ENCODE results near the gene RXRG. TPM values are rescaled to one million over a fixed set of nuclear protein-coding genes. Genes with fewer than 3 reads are reported as not detected.

The RXRG gene
- total RNA-seq, 1 experiment from 2014 or later: not detected

GRCh38 chr1:165481820-165482532, 37.0 kb upstream of the RXRG start:
- H3K9me3 ChIP-seq (ENCODE audit: low read length): no peaks in the 10 kb centered on the region
- no peaks in the 10 kb centered on the region for H3K79me2 ChIP-seq (ENCODE audit: low read length)
- H3K36me3 ChIP-seq (ENCODE audit: insufficient read depth, low read length): no peaks in the 10 kb centered on the region
- H3K4me1 ChIP-seq (ENCODE audit: low read length): no peaks in the 10 kb centered on the region
- no peak overlapping the region for H3K27ac ChIP-seq (ENCODE audit: low read length)
- no peaks in the 10 kb centered on the region for H4K20me1 ChIP-seq (ENCODE audit: insufficient read depth, low read depth, low read length)
- no peaks in the 10 kb centered on the region for H3K27me3 ChIP-seq (ENCODE audit: low read length)
- no peak overlapping the region for H3K4me2 ChIP-seq (ENCODE audit: low read depth, low read length, poor library complexity, severe bottlenecking)
- no peak overlapping the region for H3K4me3 ChIP-seq (ENCODE audit: low read length)
- no peak overlapping the region for H2AFZ ChIP-seq (ENCODE audit: low read length)
- no peak for DNase-seq
- no peaks in the 10 kb centered on the region for H3K9me2 ChIP-seq (replicated peaks; ENCODE audit: insufficient read depth, low read length)
- no peak overlapping the region for H3K9ac ChIP-seq (ENCODE audit: low read length)

GRCh38 chr1:165476776-165477175, 31.9 kb upstream of the RXRG start:
- no peaks in the 10 kb centered on the region for H3K36me3 ChIP-seq (ENCODE audit: insufficient read depth, low read length)
- H3K27ac ChIP-seq (ENCODE audit: low read length): no peak overlapping the region
- H4K20me1 ChIP-seq (ENCODE audit: insufficient read depth, low read depth, low read length): no peaks in the 10 kb centered on the region
- H3K4me1 ChIP-seq (ENCODE audit: low read length): no peaks in the 10 kb centered on the region
- H3K9ac ChIP-seq (ENCODE audit: low read length): no peak overlapping the region
- DNase-seq: no peak
- no peaks in the 10 kb centered on the region for H3K9me2 ChIP-seq (replicated peaks; ENCODE audit: insufficient read depth, low read length)
- H3K9me3 ChIP-seq (ENCODE audit: low read length): no peaks in the 10 kb centered on the region
- no peak overlapping the region for H3K4me3 ChIP-seq (ENCODE audit: low read length)
- no peaks in the 10 kb centered on the region for H3K27me3 ChIP-seq (ENCODE audit: low read length)
- no peak overlapping the region for H2AFZ ChIP-seq (ENCODE audit: low read length)
- no peak overlapping the region for H3K4me2 ChIP-seq (ENCODE audit: low read depth, low read length, poor library complexity, severe bottlenecking)
- no peaks in the 10 kb centered on the region for H3K79me2 ChIP-seq (ENCODE audit: low read length)

- Histone ChIP-seq H3K4me1 (ENCODE audit: low read length) (no peaks in the 10 kb centered on the region), H3K36me3 (ENCODE audit: insufficient read depth, low read length) (no peaks in the 10 kb centered on the region), H3K9ac (ENCODE audit: low read length) (no peak overlapping the region), H3K79me2 (ENCODE audit: low read length) (no peaks in the 10 kb centered on the region), H3K9me2 (replicated peaks; ENCODE audit: insufficient read depth, low read length) (no peaks in the 10 kb centered on the region), H3K27me3 (ENCODE audit: low read length) (no peaks in the 10 kb centered on the region), H3K27ac (ENCODE audit: low read length) (no peak overlapping the region), H4K20me1 (ENCODE audit: insufficient read depth, low read depth, low read length) (no peaks in the 10 kb centered on the region), H2AFZ (ENCODE audit: low read length) (no peak overlapping the region), H3K4me2 (ENCODE audit: low read depth, low read length, poor library complexity, severe bottlenecking) (no peak overlapping the region), H3K9me3 (ENCODE audit: low read length) (no peaks in the 10 kb centered on the region), H3K4me3 (ENCODE audit: low read length) (no peak overlapping the region)
- DNase-seq: no peak
These were observed 29.3 kb upstream of the RXRG start for GRCh38 chr1:165474196-165474595.

- Histone ChIP-seq H3K9ac (ENCODE audit: low read length) (no peak overlapping the region), H3K27ac (ENCODE audit: low read length) (no peak overlapping the region), H3K4me2 (ENCODE audit: low read depth, low read length, poor library complexity, severe bottlenecking) (no peak overlapping the region), H3K9me3 (ENCODE audit: low read length) (no peaks in the 10 kb centered on the region), H2AFZ (ENCODE audit: low read length) (no peak overlapping the region), H3K9me2 (replicated peaks; ENCODE audit: insufficient read depth, low read length) (no peaks in the 10 kb centered on the region), H3K4me1 (ENCODE audit: low read length) (no peaks in the 10 kb centered on the region), H3K4me3 (ENCODE audit: low read length) (no peak overlapping the region), H3K36me3 (ENCODE audit: insufficient read depth, low read length) (no peaks in the 10 kb centered on the region), H3K27me3 (ENCODE audit: low read length) (no peaks in the 10 kb centered on the region), H4K20me1 (ENCODE audit: insufficient read depth, low read depth, low read length) (no peaks in the 10 kb centered on the region), H3K79me2 (ENCODE audit: low read length) (no peaks in the 10 kb centered on the region)
- no peak for DNase-seq
These were observed 28.2 kb upstream of the RXRG start for GRCh38 chr1:165473081-165473480.

GRCh38 chr1:165468726-165469249, 23.9 kb upstream of the RXRG start:
- H3K9ac ChIP-seq (ENCODE audit: low read length): no peak overlapping the region
- H3K9me2 ChIP-seq (replicated peaks; ENCODE audit: insufficient read depth, low read length): no peaks in the 10 kb centered on the region
- no peaks in the 10 kb centered on the region for H3K9me3 ChIP-seq (ENCODE audit: low read length)
- H3K4me1 ChIP-seq (ENCODE audit: low read length): peaks cover 3% of the 10 kb centered on the region; the same call in 1 of the 2 replicates
- DNase-seq: no peak
- H3K4me2 ChIP-seq (ENCODE audit: low read depth, low read length, poor library complexity, severe bottlenecking): no peak overlapping the region
- H4K20me1 ChIP-seq (ENCODE audit: insufficient read depth, low read depth, low read length): no peaks in the 10 kb centered on the region
- no peak overlapping the region for H3K4me3 ChIP-seq (ENCODE audit: low read length)
- no peak overlapping the region for H2AFZ ChIP-seq (ENCODE audit: low read length)
- H3K36me3 ChIP-seq (ENCODE audit: insufficient read depth, low read length): no peaks in the 10 kb centered on the region
- H3K27me3 ChIP-seq (ENCODE audit: low read length): no peaks in the 10 kb centered on the region
- H3K27ac ChIP-seq (ENCODE audit: low read length): no peak overlapping the region
- H3K79me2 ChIP-seq (ENCODE audit: low read length): no peaks in the 10 kb centered on the region

- no peak overlapping the region for H2AFZ ChIP-seq (ENCODE audit: low read length)
- no peaks in the 10 kb centered on the region for H4K20me1 ChIP-seq (ENCODE audit: insufficient read depth, low read depth, low read length)
- H3K4me2 ChIP-seq (ENCODE audit: low read depth, low read length, poor library complexity, severe bottlenecking): no peak overlapping the region
- H3K9me2 ChIP-seq (replicated peaks; ENCODE audit: insufficient read depth, low read length): no peaks in the 10 kb centered on the region
- no peaks in the 10 kb centered on the region for H3K79me2 ChIP-seq (ENCODE audit: low read length)
- no peak overlapping the region for H3K27ac ChIP-seq (ENCODE audit: low read length)
- no peaks in the 10 kb centered on the region for H3K36me3 ChIP-seq (ENCODE audit: insufficient read depth, low read length)
- H3K9me3 ChIP-seq (ENCODE audit: low read length): no peaks in the 10 kb centered on the region
- no peaks in the 10 kb centered on the region for H3K27me3 ChIP-seq (ENCODE audit: low read length)
- H3K4me1 ChIP-seq (ENCODE audit: low read length): peaks cover 3% of the 10 kb centered on the region; the same call in 1 of the 2 replicates
- no peak overlapping the region for H3K9ac ChIP-seq (ENCODE audit: low read length)
- DNase-seq: no peak
- H3K4me3 ChIP-seq (ENCODE audit: low read length): no peak overlapping the region
These were observed 23.3 kb upstream of the RXRG start for GRCh38 chr1:165468253-165468652.

- no peak overlapping the region for H3K4me2 ChIP-seq (ENCODE audit: low read depth, low read length, poor library complexity, severe bottlenecking)
These were observed 22.8 kb upstream of the RXRG start for GRCh38 chr1:165467706-165468105.

GRCh38 chr1:165463978-165464377, 19.1 kb upstream of the RXRG start:
- peak; percentile 23 for DNase-seq
- H3K79me2 ChIP-seq (ENCODE audit: low read length): no peaks in the 10 kb centered on the region
- no peaks in the 10 kb centered on the region for H3K36me3 ChIP-seq (ENCODE audit: insufficient read depth, low read length)
- no peaks in the 10 kb centered on the region for H3K9me3 ChIP-seq (ENCODE audit: low read length)
- no peak overlapping the region for H3K27ac ChIP-seq (ENCODE audit: low read length)
- H3K9ac ChIP-seq (ENCODE audit: low read length): no peak overlapping the region
- H2AFZ ChIP-seq (ENCODE audit: low read length): no peak overlapping the region
- H4K20me1 ChIP-seq (ENCODE audit: insufficient read depth, low read depth, low read length): no peaks in the 10 kb centered on the region
- no peak overlapping the region for H3K4me3 ChIP-seq (ENCODE audit: low read length)
- no peak overlapping the region for H3K4me2 ChIP-seq (ENCODE audit: low read depth, low read length, poor library complexity, severe bottlenecking)
- H3K4me1 ChIP-seq (ENCODE audit: low read length): peaks cover 3% of the 10 kb centered on the region; the same call in 1 of the 2 replicates
- no peaks in the 10 kb centered on the region for H3K9me2 ChIP-seq (replicated peaks; ENCODE audit: insufficient read depth, low read length)
- H3K27me3 ChIP-seq (ENCODE audit: low read length): no peaks in the 10 kb centered on the region

More at GRCh38 chr1:165467706-165468105, 22.8 kb upstream of the RXRG start:
- no peak overlapping the region for H3K4me3 ChIP-seq (ENCODE audit: low read length)
- H3K4me1 ChIP-seq (ENCODE audit: low read length): peaks cover 3% of the 10 kb centered on the region; the same call in 1 of the 2 replicates
- no peaks in the 10 kb centered on the region for H4K20me1 ChIP-seq (ENCODE audit: insufficient read depth, low read depth, low read length)
- no peaks in the 10 kb centered on the region for H3K27me3 ChIP-seq (ENCODE audit: low read length)
- no peaks in the 10 kb centered on the region for H3K79me2 ChIP-seq (ENCODE audit: low read length)
- H3K36me3 ChIP-seq (ENCODE audit: insufficient read depth, low read length): no peaks in the 10 kb centered on the region
- H3K27ac ChIP-seq (ENCODE audit: low read length): no peak overlapping the region
- H3K9me3 ChIP-seq (ENCODE audit: low read length): no peaks in the 10 kb centered on the region
- no peak overlapping the region for H2AFZ ChIP-seq (ENCODE audit: low read length)
- H3K9ac ChIP-seq (ENCODE audit: low read length): no peak overlapping the region
- DNase-seq: no peak
- H3K9me2 ChIP-seq (replicated peaks; ENCODE audit: insufficient read depth, low read length): no peaks in the 10 kb centered on the region
